ENCODE data around the gene KCNH8. TPM values are rescaled to one million over a fixed set of nuclear protein-coding genes. Genes with fewer than 3 reads are reported as not detected.

The KCNH8 gene
- total RNA-seq, 1 donor from 2014 or later, result not detected

GRCh38 chr3:19256313-19256712 lies 108.0 kb downstream of the KCNH8 start:
- Histone ChIP-seq H3K27me3 (ENCODE audit: control insufficient read depth, insufficient read depth, low read length) (no peaks in the 10 kb centered on the region), H3K4me3 (ENCODE audit: low read depth, low read length) (no peak overlapping the region), H3K36me3 (ENCODE audit: control insufficient read depth, insufficient read depth, low read length) (no peaks in the 10 kb centered on the region)
- FAIRE-seq (no peak), DNase-seq (ENCODE audit: low read depth) (no peak)
- TF ChIP-seq CTCF (IDR thresholded peaks at IDR 0.05; ENCODE audit: insufficient read depth, low read length, severe bottlenecking), result no peak

GRCh38 chr3:19263606-19264005 lies 115.3 kb downstream of the KCNH8 start:
- TF ChIP-seq CTCF (IDR thresholded peaks at IDR 0.05; ENCODE audit: insufficient read depth, low read length, severe bottlenecking), result no peak
- H3K27me3 ChIP-seq (ENCODE audit: control insufficient read depth, insufficient read depth, low read length), result no peaks in the 10 kb centered on the region
- DNase-seq (ENCODE audit: low read depth) (no peak), FAIRE-seq (no peak)
- H3K4me3 ChIP-seq (ENCODE audit: low read depth, low read length), result no peak overlapping the region
- H3K36me3 ChIP-seq (ENCODE audit: control insufficient read depth, insufficient read depth, low read length), result no peaks in the 10 kb centered on the region

GRCh38 chr3:19264424-19264823 lies 116.1 kb downstream of the KCNH8 start:
- H3K36me3 ChIP-seq (ENCODE audit: control insufficient read depth, insufficient read depth, low read length), result no peaks in the 10 kb centered on the region
- no peak for DNase-seq (ENCODE audit: low read depth)
- H3K4me3 ChIP-seq (ENCODE audit: low read depth, low read length), result no peak overlapping the region
- H3K27me3 ChIP-seq (ENCODE audit: control insufficient read depth, insufficient read depth, low read length), result no peaks in the 10 kb centered on the region
- no peak for FAIRE-seq
- no peak for TF ChIP-seq CTCF (IDR thresholded peaks at IDR 0.05; ENCODE audit: insufficient read depth, low read length, severe bottlenecking)

- Histone ChIP-seq H3K4me3 (ENCODE audit: low read depth, low read length) (no peak overlapping the region), H3K27me3 (ENCODE audit: control insufficient read depth, insufficient read depth, low read length) (no peaks in the 10 kb centered on the region), H3K36me3 (ENCODE audit: control insufficient read depth, insufficient read depth, low read length) (no peaks in the 10 kb centered on the region)
- DNase-seq (ENCODE audit: low read depth), result no peak
- FAIRE-seq, result no peak
- TF ChIP-seq CTCF (IDR thresholded peaks at IDR 0.05; ENCODE audit: insufficient read depth, low read length, severe bottlenecking), result no peak
These were observed 118.7 kb downstream of the KCNH8 start for GRCh38 chr3:19267040-19267439.

- Histone ChIP-seq H3K36me3 (ENCODE audit: control insufficient read depth, insufficient read depth, low read length) (no peaks in the 10 kb centered on the region), H3K27me3 (ENCODE audit: control insufficient read depth, insufficient read depth, low read length) (no peaks in the 10 kb centered on the region), H3K4me3 (ENCODE audit: low read depth, low read length) (no peak overlapping the region)
- no peak for DNase-seq (ENCODE audit: low read depth)
- no peak for TF ChIP-seq CTCF (IDR thresholded peaks at IDR 0.05; ENCODE audit: insufficient read depth, low read length, severe bottlenecking)
- no peak for FAIRE-seq
These were observed 122.2 kb downstream of the KCNH8 start for GRCh38 chr3:19270481-19270880.

GRCh38 chr3:19272296-19272695 lies 124.0 kb downstream of the KCNH8 start:
- Histone ChIP-seq H3K36me3 (ENCODE audit: control insufficient read depth, insufficient read depth, low read length) (no peaks in the 10 kb centered on the region), H3K4me3 (ENCODE audit: low read depth, low read length) (no peak overlapping the region), H3K27me3 (ENCODE audit: control insufficient read depth, insufficient read depth, low read length) (no peaks in the 10 kb centered on the region)
- no peak for FAIRE-seq
- no peak for DNase-seq (ENCODE audit: low read depth)
- TF ChIP-seq CTCF (IDR thresholded peaks at IDR 0.05; ENCODE audit: insufficient read depth, low read length, severe bottlenecking), result no peak

All from bronchial epithelial cell (primary cell).